ENCODE measurements around the gene EXOSC5.

The EXOSC5 gene

DNA sequence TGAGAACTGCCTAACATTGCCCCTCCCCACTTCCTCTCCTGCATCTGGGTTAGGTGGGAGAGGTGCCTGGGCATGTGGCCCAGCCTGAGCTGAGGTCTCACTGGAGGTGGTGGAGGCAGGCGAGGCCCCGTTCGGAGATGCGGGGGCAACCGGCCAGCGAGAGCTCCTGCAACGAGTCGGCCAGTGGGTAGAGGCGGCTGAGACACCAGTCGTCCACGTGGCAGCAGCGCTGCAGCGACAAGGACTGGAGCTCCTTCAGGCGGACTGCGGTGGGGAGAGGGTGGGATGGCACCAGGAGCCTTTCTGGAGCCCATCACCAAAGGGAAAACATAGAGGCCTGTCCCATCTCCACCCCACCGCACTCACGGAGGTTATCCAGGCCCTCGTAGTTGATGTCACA is 36.0 kb upstream of the EXOSC5 start:
- H3K4me3 ChIP-seq (replicated peaks; ENCODE audit: low read depth, low read length), result no peak overlapping the region
- TF ChIP-seq CTCF (IDR thresholded peaks at IDR 0.05; ENCODE audit: low read length, missing control alignments), result no peak
- DNase-seq (ENCODE audit: low read depth), result no peak

DNA sequence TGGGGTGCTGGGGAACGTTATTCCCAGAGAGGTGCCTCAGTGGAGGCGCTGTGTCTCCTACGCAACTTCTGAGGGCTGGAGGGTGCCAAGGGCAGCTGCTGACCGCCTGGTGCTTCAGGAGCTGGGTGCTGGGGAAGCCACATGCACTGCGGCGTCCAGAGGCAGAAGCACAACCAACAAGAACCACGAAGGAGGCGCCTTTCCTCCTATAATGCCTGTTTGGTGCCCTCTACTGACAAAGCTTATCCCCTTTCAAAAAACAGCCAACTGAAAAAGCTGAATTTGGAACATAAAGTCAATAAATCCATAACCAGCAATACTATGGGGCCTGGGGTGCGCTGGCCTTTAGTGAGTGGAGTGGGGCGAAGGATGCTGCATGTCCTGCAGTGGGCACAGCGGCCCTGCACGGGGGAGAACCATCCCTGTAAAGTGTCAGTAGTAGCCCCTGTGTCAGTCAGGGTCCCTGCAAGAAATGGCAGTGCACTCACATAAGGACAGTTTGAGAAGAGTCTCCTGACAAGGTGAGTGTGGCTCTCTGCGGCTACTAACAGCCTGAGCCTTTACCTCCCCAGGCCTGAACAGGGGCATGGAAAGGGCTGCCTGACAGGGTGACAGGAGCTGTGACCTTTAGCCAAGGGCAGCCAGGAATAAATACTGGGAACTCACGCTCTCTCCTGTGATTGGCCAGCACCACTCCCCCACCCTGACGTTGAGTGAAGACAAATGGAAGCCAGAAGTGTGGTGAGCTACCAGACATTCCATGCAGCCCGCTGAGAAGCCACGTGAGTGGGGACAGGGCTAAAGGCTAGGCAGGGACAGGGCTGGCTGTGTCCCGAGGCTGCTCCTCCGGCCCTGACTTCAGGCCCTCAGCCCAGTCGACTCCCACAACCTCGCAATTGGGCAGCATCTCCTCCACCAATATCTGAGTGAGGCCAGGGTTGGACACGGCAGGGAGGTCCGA is 34.5 kb upstream of the EXOSC5 start:
- H3K4me3 ChIP-seq (replicated peaks; ENCODE audit: low read depth, low read length), result no peak overlapping the region
- peak; percentile 40 for TF ChIP-seq CTCF (IDR thresholded peaks at IDR 0.05; ENCODE audit: low read length, missing control alignments)
- DNase-seq (ENCODE audit: low read depth), result peak; percentile 52

DNA sequence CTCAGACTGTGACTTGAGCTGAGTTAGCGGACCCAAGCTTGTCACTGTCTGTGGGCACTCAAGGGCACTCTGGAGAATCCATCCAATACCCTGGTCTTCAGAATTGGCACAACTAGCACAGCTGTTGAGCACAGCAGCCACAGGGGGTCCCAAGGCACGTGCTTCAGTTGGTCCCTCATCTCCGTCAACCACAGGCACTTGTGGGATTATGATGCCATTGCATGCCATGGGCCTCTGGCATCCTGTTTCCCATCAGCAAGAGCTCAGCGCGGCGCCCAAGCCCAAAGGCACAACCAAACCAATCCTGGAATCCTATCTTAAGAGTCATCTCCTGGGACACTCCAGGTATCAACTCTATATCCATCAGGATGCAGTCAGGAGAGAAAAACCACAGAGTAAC is 33.8 kb upstream of the EXOSC5 start:
- TF ChIP-seq CTCF (IDR thresholded peaks at IDR 0.05; ENCODE audit: low read length, missing control alignments), result no peak
- DNase-seq (ENCODE audit: low read depth), result no peak
- no peak overlapping the region for H3K4me3 ChIP-seq (replicated peaks; ENCODE audit: low read depth, low read length)

GRCh38 chr19:41428481-41428859 is 31.3 kb upstream of the EXOSC5 start:
- TF ChIP-seq CTCF (IDR thresholded peaks at IDR 0.05; ENCODE audit: low read length, missing control alignments), result no peak
- no peak overlapping the region for H3K4me3 ChIP-seq (replicated peaks; ENCODE audit: low read depth, low read length)

GRCh38 chr19:41427647-41428480 is 30.7 kb upstream of the EXOSC5 start:
- TF ChIP-seq CTCF (IDR thresholded peaks at IDR 0.05; ENCODE audit: low read length, missing control alignments), result no peak
- DNase-seq (ENCODE audit: low read depth), result no peak
- H3K4me3 ChIP-seq (replicated peaks; ENCODE audit: low read depth, low read length), result peak overlapping the region; percentile 55

More at GRCh38 chr19:41428481-41428859, 31.3 kb upstream of the EXOSC5 start:
- DNase-seq (ENCODE audit: low read depth), result no peak

GRCh38 chr19:41426952-41427646 is 29.9 kb upstream of the EXOSC5 start, which contains the start of gene B3GNT8:
B3GNT8 (minus strand) TSS chr19:41427374; CDS start chr19:41426778, 596 bp downstream.
- DNase-seq (ENCODE audit: low read depth), result peak; percentile 63
- peak within 1 kb of the TSS; percentile 55 for H3K4me3 ChIP-seq (replicated peaks; ENCODE audit: low read depth, low read length)
- TF ChIP-seq CTCF (IDR thresholded peaks at IDR 0.05; ENCODE audit: low read length, missing control alignments), result no peak

Data from fibroblast of pulmonary artery (primary cell).